ENCODE results near the gene NELL1. TPM values are rescaled to one million over a fixed set of nuclear protein-coding genes. Genes with fewer than 3 reads are reported as not detected.

Gene NELL1
- total RNA-seq: under 1 TPM in 1 of 2 donors, not detected in 1; 0.19 TPM

- no peaks in the 10 kb centered on the region for H3K36me3 ChIP-seq
- no peak within 1 kb of the TSS for H3K27ac ChIP-seq
- no peak for TF ChIP-seq CTCF (IDR thresholded peaks at IDR 0.05)
- no peaks in the 10 kb centered on the region for H3K9me3 ChIP-seq
- intact Hi-C loops (cut with DNase I): no loop called here
- peaks cover 24% of the 10 kb centered on the region for H3K27me3 ChIP-seq
- H3K9ac ChIP-seq (ENCODE audit: low read depth in 2 of 2, low read length in 2 of 2): no peak within 1 kb of the TSS
- DNase-seq: no peak
- no peaks in the 10 kb centered on the region for H3K4me1 ChIP-seq
- H3K4me3 ChIP-seq: no peak within 1 kb of the TSS
These were observed at the start of gene NELL1 for GRCh38 chr11:20668844-20669819. NELL1 (plus strand) TSS chr11:20669586.

DNA sequence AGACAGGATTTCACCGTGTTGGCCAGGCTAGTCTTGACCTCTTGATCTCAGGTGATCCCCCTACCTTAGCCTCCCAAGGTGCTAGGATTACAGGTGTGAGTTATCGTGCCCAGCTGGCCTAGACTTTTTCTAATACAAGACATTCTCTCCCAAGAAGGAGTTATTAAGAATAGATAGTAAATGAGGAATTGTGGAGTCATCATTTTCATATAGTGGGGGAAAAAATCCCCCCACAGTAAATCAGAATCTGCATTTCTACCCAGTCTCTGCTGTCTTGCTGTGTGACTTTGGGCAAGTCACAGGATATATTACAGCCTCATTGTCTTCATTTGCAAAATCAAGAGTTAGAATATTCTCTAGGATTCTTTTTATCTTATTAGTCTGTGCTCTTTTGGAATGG lies 48.4 kb upstream of the NELL1 start:
- Histone ChIP-seq H3K4me3 (no peak overlapping the region), H3K27ac (no peak overlapping the region), H3K4me1 (no peaks in the 10 kb centered on the region), H3K36me3 (no peaks in the 10 kb centered on the region), H3K9ac (ENCODE audit: low read depth in 2 of 2, low read length in 2 of 2) (no peak overlapping the region), H3K9me3 (no peaks in the 10 kb centered on the region), H3K27me3 (no peaks in the 10 kb centered on the region)
- no peak for DNase-seq
- TF ChIP-seq CTCF (IDR thresholded peaks at IDR 0.05): no peak
- intact Hi-C loops (cut with DNase I): no loop called here

DNA sequence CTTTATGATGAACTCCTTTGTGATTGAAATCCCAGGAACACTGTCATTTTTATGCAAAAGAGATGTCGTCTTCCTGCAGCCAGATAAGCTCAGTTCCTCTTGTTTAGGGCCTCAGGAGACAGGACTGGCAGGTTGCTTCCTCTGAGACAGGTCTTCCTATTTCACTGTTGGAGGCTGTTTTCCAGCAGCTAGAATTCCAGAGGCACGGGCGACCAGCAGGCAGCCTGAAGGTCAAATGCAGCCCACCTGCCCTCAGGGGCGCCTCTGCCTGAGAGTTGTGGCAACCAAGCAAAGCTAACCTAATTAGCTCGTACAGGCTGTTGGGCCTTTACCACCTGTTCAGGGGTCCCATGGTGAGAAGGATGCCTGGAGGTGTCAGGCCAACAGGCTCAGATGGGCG lies 47.7 kb upstream of the NELL1 start:
- Histone ChIP-seq H3K27ac (no peak overlapping the region), H3K4me1 (no peaks in the 10 kb centered on the region), H3K9me3 (no peaks in the 10 kb centered on the region), H3K27me3 (no peaks in the 10 kb centered on the region), H3K36me3 (no peaks in the 10 kb centered on the region), H3K4me3 (no peak overlapping the region), H3K9ac (ENCODE audit: low read depth in 2 of 2, low read length in 2 of 2) (no peak overlapping the region)
- intact Hi-C loops (cut with DNase I): no loop called here
- DNase-seq: no peak
- TF ChIP-seq CTCF (IDR thresholded peaks at IDR 0.05): no peak

DNA sequence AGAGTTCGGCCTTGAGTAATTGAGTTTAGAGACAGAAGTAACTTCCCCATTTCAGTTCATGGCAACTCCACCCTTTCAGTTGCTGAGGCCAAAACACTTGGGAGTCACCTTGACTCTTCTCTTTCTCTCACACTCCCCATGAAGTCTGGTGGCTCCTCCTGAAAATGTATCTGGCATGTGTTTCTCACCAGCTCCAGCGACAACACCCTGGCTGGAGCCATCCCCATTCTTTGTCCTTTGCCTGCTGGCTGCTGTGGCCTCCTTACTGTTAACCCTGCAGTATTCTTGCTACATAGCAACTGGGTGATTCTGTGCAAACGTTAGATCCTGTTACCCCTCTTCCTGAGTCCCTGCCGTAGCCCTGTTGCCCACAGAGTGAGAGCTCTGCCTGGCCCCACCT lies 46.1 kb upstream of the NELL1 start:
- Histone ChIP-seq H3K27ac (no peak overlapping the region), H3K36me3 (no peaks in the 10 kb centered on the region), H3K4me1 (no peaks in the 10 kb centered on the region), H3K9ac (ENCODE audit: low read depth in 2 of 2, low read length in 2 of 2) (no peak overlapping the region), H3K4me3 (no peak overlapping the region), H3K27me3 (no peaks in the 10 kb centered on the region), H3K9me3 (no peaks in the 10 kb centered on the region)
- intact Hi-C loops (cut with DNase I): no loop called here
- TF ChIP-seq CTCF (IDR thresholded peaks at IDR 0.05): no peak
- no peak for DNase-seq

DNA sequence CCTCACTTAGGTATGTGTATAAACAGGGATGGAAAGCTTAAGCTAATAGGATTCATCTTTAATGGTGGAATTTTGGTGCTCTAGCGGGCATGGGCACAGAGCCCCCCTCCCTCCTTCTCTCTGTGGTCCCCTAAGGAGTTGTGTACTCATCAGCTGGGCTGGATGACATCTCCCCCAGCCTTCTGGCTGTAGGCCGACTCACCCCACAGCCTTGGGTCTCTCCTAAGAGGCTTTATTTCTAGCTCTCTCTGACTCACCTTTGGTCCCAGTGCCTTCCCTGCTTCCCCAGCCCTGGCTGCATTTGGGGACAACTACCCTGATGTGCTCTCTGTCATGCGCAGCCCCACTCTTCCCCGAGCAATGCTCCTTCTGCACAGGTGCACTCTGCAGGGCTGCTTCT lies 43.1 kb upstream of the NELL1 start:
- no peak for DNase-seq

More for the DNA sequence above, 43.1 kb upstream of the NELL1 start:
- H3K27me3 ChIP-seq: no peaks in the 10 kb centered on the region
- no peaks in the 10 kb centered on the region for H3K4me1 ChIP-seq
- no peaks in the 10 kb centered on the region for H3K9me3 ChIP-seq
- no peak for TF ChIP-seq CTCF (IDR thresholded peaks at IDR 0.05)
- no peak overlapping the region for H3K27ac ChIP-seq
- H3K4me3 ChIP-seq: no peak overlapping the region
- no peaks in the 10 kb centered on the region for H3K36me3 ChIP-seq
- no peak overlapping the region for H3K9ac ChIP-seq (ENCODE audit: low read depth in 2 of 2, low read length in 2 of 2)
- intact Hi-C loops (cut with DNase I): no loop called here

Data from colonic mucosa (tissue), 4 donors.